K562 (cell line): Measurements from ENCODE around the gene FLT1. TPM values are rescaled to one million over a fixed set of nuclear protein-coding genes. Genes with fewer than 3 reads are reported as not detected.

Experiments
- ATAC-seq: fragments of 200-7000 bp; cut with Tn5 transposase; 3 replicates; pipeline ENCODE4 v1.9.1; 2020; ENCODE audit warnings: moderate library complexity
- BruUV-seq: library from RNA; stranded (reverse); fragments of 400-500 nt; replicated peaks from 2 replicates; lab custom pipeline; 2021; lab: Mats Ljungman, UMichigan
- CTCF ChIA-PET: fragments of 300-600 bp; formaldehyde crosslinking; extraction: SDS; loops from one replicate; lab custom pipeline; 2021; ENCODE audit warnings: low intra/inter-chr PET ratio; lab: Yijun Ruan, JAX
- POLR2A ChIA-PET: fragments of 300-600, 350-650 bp; sonication (Branson Sonifier 250); formaldehyde crosslinking; extraction: SDS; loops from one replicate; lab custom pipeline; 2021; ENCODE audit warnings: antibody characterized with exemption, inconsistent platforms; lab: Yijun Ruan, JAX
- DNase-seq, 4 experiments: peaks; one replicate each; pipeline versions ENCODE4 v3.0.0 to v3.0.0-alpha.2; 2011 to 2018; ENCODE audit warnings: low spot score in 3 of 4, mixed read lengths in 3 of 4; ENCODE audit errors: extremely low read depth in 1 of 4
- FAIRE-seq: peaks from 2 replicates; lab custom pipeline; 2011; peaks lifted over from hg19 to GRCh38; lab: Jason Lieb, UNC
- H2AFZ ChIP-seq: 2 replicates; pipeline ENCODE4 v1.6.0; 2011; ENCODE audit warnings: low read depth, low read length, control low read depth, inconsistent platforms
- H3K27ac ChIP-seq: fragments of 200-600 bp; 3 replicates; pipeline ENCODE4 v1.8.0; 2011; ENCODE audit warnings: low read depth, mild to moderate bottlenecking, control low read depth, inconsistent platforms, low read length, moderate library complexity, mixed read lengths; ENCODE audit errors: extremely low read depth
- H3K27me3 ChIP-seq, 2 experiments: fragments of 300-600 bp in 1 of 2; 2 replicates in 1 of 2; 3 replicates in 1 of 2; pipeline versions ENCODE4 v1.6.0 to v1.8.0; 2011; ENCODE audit warnings: inconsistent platforms in 2 of 2, low read length in 2 of 2, mild to moderate bottlenecking in 1 of 2, mixed read lengths in 1 of 2, moderate library complexity in 1 of 2; ENCODE audit not compliant: control insufficient read depth in 2 of 2, insufficient read depth in 2 of 2
- H3K36me3 ChIP-seq: fragments of 300-600 bp; 3 replicates; pipeline ENCODE4 v1.8.0; 2011; ENCODE audit warnings: mild to moderate bottlenecking, low read length, inconsistent platforms; ENCODE audit not compliant: control insufficient read depth, insufficient read depth
- H3K4me1 ChIP-seq, 2 experiments: fragments of 200-600 bp in 1 of 2; replicated peaks in 1 of 2; 2 replicates in 1 of 2; 3 replicates in 1 of 2; pipeline versions ENCODE4 v1.5.1 to v1.8.0; 2011; ENCODE audit warnings: inconsistent platforms in 2 of 2, low read length in 2 of 2, mild to moderate bottlenecking in 1 of 2, mixed read lengths in 1 of 2, moderate library complexity in 1 of 2; ENCODE audit not compliant: control insufficient read depth in 2 of 2, insufficient read depth in 2 of 2
- H3K4me2 ChIP-seq: 2 replicates; pipeline ENCODE4 v1.6.1; 2011; ENCODE audit warnings: low read length, control low read depth, inconsistent platforms, mixed read lengths; ENCODE audit not compliant: insufficient read depth
- H3K4me3 ChIP-seq: fragments of 200-600 bp; sonication (generic), shearing (Covaris generic); 2 replicates; pipeline ENCODE4 v1.5.1; 2016; ENCODE audit warnings: control low read depth, inconsistent platforms
- H3K79me2 ChIP-seq: fragments of 200-600 bp; 3 replicates; pipeline ENCODE4 v1.8.0; 2011; ENCODE audit warnings: low read length, inconsistent platforms; ENCODE audit not compliant: control insufficient read depth, insufficient read depth
- H3K9ac ChIP-seq, 2 experiments: 2 replicates each; pipeline versions ENCODE4 v1.6.0 to v1.6.1; 2011; ENCODE audit warnings: low read depth in 2 of 2, low read length in 2 of 2, control low read depth in 1 of 2, inconsistent platforms in 1 of 2, mild to moderate bottlenecking in 1 of 2, mixed read lengths in 1 of 2; ENCODE audit not compliant: insufficient read depth in 1 of 2
- H3K9me1 ChIP-seq: one replicate; pipeline ENCODE4 v1.6.0; 2011; ENCODE audit warnings: inconsistent platforms, mild to moderate bottlenecking, low read length, moderate library complexity; ENCODE audit not compliant: control insufficient read depth, insufficient read depth
- H3K9me3 ChIP-seq: replicated peaks from 2 replicates; pipeline ENCODE4 v1.5.1; 2011; ENCODE audit warnings: low read depth, low read length, inconsistent platforms; ENCODE audit not compliant: control insufficient read depth, insufficient read depth
- H4K20me1 ChIP-seq: replicated peaks from 2 replicates; pipeline ENCODE4 v1.6.1; 2011; ENCODE audit warnings: low read length, inconsistent platforms, mixed read lengths; ENCODE audit not compliant: control insufficient read depth, insufficient read depth
- ARHGAP35 ChIP-seq: fragments of 450-650 bp; IDR thresholded peaks from 2 replicates; pipeline ENCODE4 v1.6.1; 2018; ENCODE audit not compliant: partially characterized antibody
- GATAD2B ChIP-seq: fragments of 450-650 bp; IDR thresholded peaks from 2 replicates; pipeline ENCODE4 v1.6.1; 2017; ENCODE audit warnings: mild to moderate bottlenecking, borderline replicate concordance
- HNRNPLL ChIP-seq: fragments of 200-400 bp; formaldehyde crosslinking; IDR thresholded peaks from 2 replicates; pipeline ENCODE4 v1.6.1; 2017; ENCODE audit warnings: low read length, low read depth, mild to moderate bottlenecking; ENCODE audit not compliant: poor library complexity, severe bottlenecking
- MAFK ChIP-seq: IDR thresholded peaks from 2 replicates; pipeline ENCODE4 v1.6.1; 2011; ENCODE audit warnings: low read length, improper control_type of control experiment
- NONO ChIP-seq, 2 experiments: fragments of 200-400 bp in 1 of 2; fragments of 450-650 bp in 1 of 2; formaldehyde crosslinking in 1 of 2; IDR thresholded peaks; 2 replicates each; pipeline ENCODE4 v1.6.1; 2017; ENCODE audit warnings: low read depth in 2 of 2, mild to moderate bottlenecking in 2 of 2, moderate library complexity in 2 of 2, low read length in 1 of 2
- NRF1 ChIP-seq, 2 experiments: fragments of 450-650 bp; IDR thresholded peaks in 1 of 2; conservative IDR thresholded peaks in 1 of 2; 2 replicates each; pipeline ENCODE4 v1.6.1; 2014; ENCODE audit warnings: mild to moderate bottlenecking in 2 of 2
- POU5F1 ChIP-seq: fragments of 150-350 bp; IDR thresholded peaks from 2 replicates; pipeline ENCODE4 v1.6.1; 2014; ENCODE audit warnings: borderline replicate concordance, low read length, low read depth, mild to moderate bottlenecking; ENCODE audit not compliant: partially characterized antibody
- SRSF9 ChIP-seq: fragments of 200-400 bp; formaldehyde crosslinking; IDR thresholded peaks from 2 replicates; pipeline ENCODE4 v1.6.1; 2017; ENCODE audit warnings: low read depth, low read length, borderline replicate concordance
- STAT6 ChIP-seq: sonication (generic); formaldehyde crosslinking; IDR thresholded peaks from 2 replicates; pipeline ENCODE4 v1.8.1; 2023; ENCODE audit warnings: mild to moderate bottlenecking, missing genetic modification reagents
- ZNF165 ChIP-seq: fragments of 250-450 bp; sonication (Bioruptor Pico); IDR thresholded peaks from 2 replicates; pipeline ENCODE4 v1.4.0; 2020; ENCODE audit warnings: borderline replicate concordance
- ZNF41 ChIP-seq: fragments of 250-450 bp; sonication (Bioruptor Pico); conservative IDR thresholded peaks from 2 replicates; pipeline ENCODE4 v1.4.0; 2020; ENCODE audit warnings: mild to moderate bottlenecking
- ZNF695 ChIP-seq: fragments of 450-650 bp; formaldehyde crosslinking; IDR thresholded peaks from 2 replicates; pipeline ENCODE4 v1.4.0; 2020; ENCODE audit warnings: mild to moderate bottlenecking, moderate library complexity
- ZNF740 ChIP-seq, 3 experiments: fragments of 200-800 bp in 1 of 3; sonication (Bioruptor generic) in 1 of 3; sonication (generic) in 1 of 3; formaldehyde crosslinking in 1 of 3; IDR thresholded peaks; 2 replicates each; pipeline versions ENCODE4 v1.6.1 to v1.8.0; 2016 to 2022; ENCODE audit warnings: mild to moderate bottlenecking in 2 of 3, missing compliant biosample characterization in 2 of 3, missing genetic modification characterization in 2 of 3, missing genetic modification reagents in 1 of 3
- ZNF830 ChIP-seq: fragments of 250-450 bp; sonication (Bioruptor Pico); IDR thresholded peaks from 2 replicates; pipeline ENCODE4 v1.5.0; 2021; ENCODE audit warnings: mild to moderate bottlenecking
- ZSCAN32 ChIP-seq: fragments of 450-650 bp; formaldehyde crosslinking; IDR thresholded peaks from 2 replicates; pipeline ENCODE4 v1.4.0; 2020; ENCODE audit warnings: mild to moderate bottlenecking, moderate library complexity
- WGBS: fragments of 100-300 bp; shearing (Covaris generic); methylation state at CpG from one replicate; pipeline ENCODE4 v1.1.6; 2016; ENCODE audit warnings: low coverage, mixed read lengths; ENCODE audit not compliant: insufficient coverage; ENCODE audit errors: missing lambda C conversion rate; 5-methylcytosine and 5-hydroxymethylcytosine counted together
- in situ Hi-C: fragments of 300-500 bp; cut with MboI; formaldehyde crosslinking; loops from 4 replicates; pipeline ENCODE4 v1.15.0; 2018; ENCODE audit warnings: inconsistent platforms, mixed read lengths
- intact Hi-C: fragments of 100-400 bp; cut with micrococcal nuclease; formaldehyde crosslinking; loops from 2 replicates; pipeline ENCODE4 v1.14.2; 2022
- polyA plus RNA-seq, 8 experiments: library from polyadenylated mRNA; depleted of rRNA in 4 of 8; stranded (reverse) in 5 of 8; unstranded in 3 of 8; fragments of >200 nt; fragmentation: Nextera tagmentation in 2 of 8; fragmentation: Illumina TruSeq in 1 of 8; extraction: Ambion mirVana in 2 of 8; extraction: Trizol in 1 of 8; gene quantifications; 2 replicates each; pipeline versions ENCODE4 v1.2.1 to v1.2.3, GENCODE V29; 2011 to 2014; ENCODE audit warnings: inconsistent platforms in 1 of 8, missing spikeins in 1 of 8
- total RNA-seq, 7 experiments: library from RNA; depleted of rRNA in 6 of 7; stranded (reverse); fragments of >200 nt in 6 of 7; fragmentation: Illumina TruSeq in 2 of 7; extraction: Trizol in 2 of 7; gene quantifications; 2 replicates each; pipeline versions ENCODE4 v1.2.1 to v1.2.3, GENCODE V29; 2011 to 2021; ENCODE audit warnings: low replicate concordance in 1 of 7

FLT1 gene
- total and polyA plus RNA-seq, 9 of the 15 experiments (the other 6 are each of a cell fraction or from before 2014, with no cell fraction given) = 0.01 to 2.0 (median 0.22) TPM

GRCh38 chr13:28458608-28459007, 36.3 kb downstream of the FLT1 start:
- in situ Hi-C loops (no loop called here), intact Hi-C loops (loop anchor here (5.0 kb wide), 1 partner anchor 51 kb away; no protein-coding TSS in a partner anchor)
- H2AFZ ChIP-seq = no peak overlapping the region
- BruUV-seq = no TSS peak
- ATAC-seq (no peak), FAIRE-seq (no peak), DNase-seq (no peak)
- H3K9me1 ChIP-seq = no peaks in the 10 kb centered on the region
- WGBS = 0% methylated on average over 2 of the region's 2 CpGs
- TF ChIP-seq GATAD2B (no peak), ZNF695 (no peak), ZNF165 (no peak), NONO (IDR thresholded peaks at IDR 0.05; ENCODE audit: low read depth in 2 of 2, low read length in 1 of 2) (no peak), ARHGAP35 (no peak), POU5F1 (no peak), NRF1 (conservative IDR thresholded peaks at IDR 0.05 in 1 of 2, IDR thresholded peaks at IDR 0.05 in 1 of 2) (no peak), ZNF41 (CRISPR knock-in tag) (no peak), ZNF740 (CRISPR knock-in tag; IDR thresholded peaks at IDR 0.05) (no peak), ZNF740 (tag; IDR thresholded peaks at IDR 0.05) (no peak), ZNF830 (CRISPR knock-in tag) (no peak), ZSCAN32 (CRISPR knock-in tag) (no peak), STAT6 (CRISPR knock-in tag) (no peak), HNRNPLL (no peak), SRSF9 (no peak), MAFK (no peak)
- no peak overlapping the region for H3K27ac ChIP-seq
- no peaks in the 10 kb centered on the region for H3K9me3 ChIP-seq
- H3K4me3 ChIP-seq = no peak overlapping the region
- no peaks in the 10 kb centered on the region for H3K36me3 ChIP-seq
- no peak overlapping the region for H3K9ac ChIP-seq
- no peaks in the 10 kb centered on the region for H3K79me2 ChIP-seq
- ChIA-PET POLR2A (no interaction called here), CTCF (no interaction called here)
- H4K20me1 ChIP-seq = no peaks in the 10 kb centered on the region
- no peaks in the 10 kb centered on the region; a peak in 1 of 5 replicates for H3K27me3 ChIP-seq
- H3K4me2 ChIP-seq = no peak overlapping the region
- H3K4me1 ChIP-seq = no peaks in the 10 kb centered on the region
